ENCODE data around the gene ACSS1. TPM values are rescaled to one million over a fixed set of nuclear protein-coding genes. Genes with fewer than 3 reads are reported as not detected.

The ACSS1 gene
- total and polyA plus RNA-seq, 2 of the 8 experiments (the other 6 are each of a cell fraction or from before 2014, with no cell fraction given): 2.6 to 3.4 TPM

DNA sequence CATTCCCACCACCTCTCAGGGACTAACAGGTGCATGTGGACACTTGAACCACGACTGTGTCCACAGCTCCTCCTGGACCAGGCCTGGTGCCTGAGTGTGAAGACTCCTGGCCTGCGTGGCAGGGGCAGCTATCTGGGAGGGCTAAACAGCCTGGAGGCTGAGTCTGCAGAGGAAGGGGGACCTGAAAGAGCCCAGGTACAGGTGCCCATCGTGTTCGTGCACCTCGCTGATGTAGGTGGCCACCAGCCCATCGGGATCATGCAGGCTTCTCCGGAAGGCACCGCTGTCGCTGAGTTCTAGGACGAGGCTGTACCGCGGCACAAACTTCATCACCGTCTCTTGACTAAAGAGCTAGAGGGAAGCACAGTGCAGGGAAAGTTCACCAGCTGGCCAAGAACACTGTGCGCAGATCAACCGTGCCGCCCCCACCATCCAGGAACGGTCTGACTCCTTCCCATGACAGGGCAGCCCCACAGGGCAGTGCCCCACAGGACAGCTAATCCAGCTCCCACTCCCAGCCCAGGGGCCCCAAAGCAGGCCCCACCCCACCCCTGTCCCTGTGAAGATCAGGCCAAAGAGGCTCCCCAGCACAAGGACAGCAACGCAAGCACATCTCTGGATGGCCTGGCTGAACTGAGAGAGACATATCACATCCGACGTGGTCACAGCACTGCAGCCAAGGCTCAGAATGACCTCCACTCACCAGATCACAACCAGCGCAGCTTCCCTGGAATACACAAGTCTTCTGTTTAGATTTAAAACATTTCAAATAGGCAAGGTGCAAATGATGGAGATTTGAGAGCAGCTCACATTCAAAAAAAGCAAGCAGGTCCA, 94.0 kb downstream of the ACSS1 start (continued):
- TF ChIP-seq CTCF (IDR thresholded peaks at IDR 0.05; ENCODE audit: control extremely low read depth in 1 of 3, insufficient read depth in 1 of 3, low read depth in 1 of 3, low read length in 3 of 3): no peak
- TF ChIP-seq EZH2 (IDR thresholded peaks at IDR 0.05; ENCODE audit: low read depth, low read length, severe bottlenecking): no peak
- TF ChIP-seq SIX5 (IDR thresholded peaks at IDR 0.05; ENCODE audit: low read depth, low read length): no peak
- no peak for TF ChIP-seq ASH2L (IDR thresholded peaks at IDR 0.05; ENCODE audit: low read length)
